ENCODE data around the gene SCYGR5. TPM values are rescaled to one million over a fixed set of nuclear protein-coding genes. Genes with fewer than 3 reads are reported as not detected.
"Not testable (repeated sequence)": the region's sequence is repeated elsewhere in the genome, so short reads cannot be mapped to it uniquely, and the experiment has no call there.

SCYGR5 gene
- not detected in 2 replicates for total RNA-seq

- DNase-seq (ENCODE audit: low read depth, low spot score) = not testable (repeated sequence)
Measured at GRCh38 chr2:227666631-227667170, at the start of gene SCYGR5. Gene SCYGR5, plus strand, starts transcription at chr2:227666804. Its CDS starts 0 bp downstream, at chr2:227666804.

- DNase-seq (ENCODE audit: low read depth, low spot score) = no peak
Measured at GRCh38 chr2:227617316-227618230, 49.0 kb upstream of the SCYGR5 start, which contains the start of gene SCYGR4. Gene SCYGR4, plus strand, starts transcription at chr2:227617498. Its CDS starts 0 bp downstream, at chr2:227617498.

GRCh38 chr2:227623226-227623625 is 43.4 kb upstream of the SCYGR5 start:
- DNase-seq (ENCODE audit: low read depth, low spot score) = peak; percentile 24

- no peak for DNase-seq (ENCODE audit: low read depth, low spot score)
Measured at GRCh38 chr2:227625420-227625819, 41.2 kb upstream of the SCYGR5 start.

GRCh38 chr2:227626580-227627151 is 39.9 kb upstream of the SCYGR5 start:
- DNase-seq (ENCODE audit: low read depth, low spot score) = no peak

GRCh38 chr2:227627769-227628168 is 38.8 kb upstream of the SCYGR5 start:
- DNase-seq (ENCODE audit: low read depth, low spot score) = no peak

- no peak for DNase-seq (ENCODE audit: low read depth, low spot score)
Measured at GRCh38 chr2:227629435-227629834, 37.2 kb upstream of the SCYGR5 start.

- no peak for DNase-seq (ENCODE audit: low read depth, low spot score)
Measured at GRCh38 chr2:227630322-227630721, 36.3 kb upstream of the SCYGR5 start.

GRCh38 chr2:227632827-227633226 is 33.8 kb upstream of the SCYGR5 start:
- DNase-seq (ENCODE audit: low read depth, low spot score) = no peak

- DNase-seq (ENCODE audit: low read depth, low spot score) = no peak
Measured at GRCh38 chr2:227634201-227634600, 32.4 kb upstream of the SCYGR5 start.

GRCh38 chr2:227642656-227643055 is 23.9 kb upstream of the SCYGR5 start:
- DNase-seq (ENCODE audit: low read depth, low spot score) = no peak

GRCh38 chr2:227643990-227644551 is 22.5 kb upstream of the SCYGR5 start:
- no peak for DNase-seq (ENCODE audit: low read depth, low spot score)

GRCh38 chr2:227653419-227653818 is 13.2 kb upstream of the SCYGR5 start:
- DNase-seq (ENCODE audit: low read depth, low spot score) = no peak

- DNase-seq (ENCODE audit: low read depth, low spot score) = no peak
Measured at GRCh38 chr2:227654426-227654825, 12.2 kb upstream of the SCYGR5 start.

- peak; percentile 17 for DNase-seq (ENCODE audit: low read depth, low spot score)
Measured at GRCh38 chr2:227655454-227655853, 11.2 kb upstream of the SCYGR5 start.

GRCh38 chr2:227657199-227657845 is 9.3 kb upstream of the SCYGR5 start:
- no peak for DNase-seq (ENCODE audit: low read depth, low spot score)

GRCh38 chr2:227661025-227661649 is 5.5 kb upstream of the SCYGR5 start:
- no peak for DNase-seq (ENCODE audit: low read depth, low spot score)

- DNase-seq (ENCODE audit: low read depth, low spot score) = no peak
Measured at GRCh38 chr2:227661827-227662226, 4.8 kb upstream of the SCYGR5 start.

GRCh38 chr2:227665189-227665940 is 1.2 kb upstream of the SCYGR5 start:
- no peak for DNase-seq (ENCODE audit: low read depth, low spot score)

GRCh38 chr2:227671170-227671905 is 4.7 kb downstream of the SCYGR5 start:
- DNase-seq (ENCODE audit: low read depth, low spot score) = no peak
